ENCODE data around the gene SNIP1. TPM values are rescaled to one million over a fixed set of nuclear protein-coding genes. Genes with fewer than 3 reads are reported as not detected.
"Not testable (repeated sequence)": the region's sequence is repeated elsewhere in the genome, so short reads cannot be mapped to it uniquely, and the experiment has no call there.

SNIP1 gene
- total RNA-seq, 1 experiment from 2014 or later: 15.1 TPM

DNA sequence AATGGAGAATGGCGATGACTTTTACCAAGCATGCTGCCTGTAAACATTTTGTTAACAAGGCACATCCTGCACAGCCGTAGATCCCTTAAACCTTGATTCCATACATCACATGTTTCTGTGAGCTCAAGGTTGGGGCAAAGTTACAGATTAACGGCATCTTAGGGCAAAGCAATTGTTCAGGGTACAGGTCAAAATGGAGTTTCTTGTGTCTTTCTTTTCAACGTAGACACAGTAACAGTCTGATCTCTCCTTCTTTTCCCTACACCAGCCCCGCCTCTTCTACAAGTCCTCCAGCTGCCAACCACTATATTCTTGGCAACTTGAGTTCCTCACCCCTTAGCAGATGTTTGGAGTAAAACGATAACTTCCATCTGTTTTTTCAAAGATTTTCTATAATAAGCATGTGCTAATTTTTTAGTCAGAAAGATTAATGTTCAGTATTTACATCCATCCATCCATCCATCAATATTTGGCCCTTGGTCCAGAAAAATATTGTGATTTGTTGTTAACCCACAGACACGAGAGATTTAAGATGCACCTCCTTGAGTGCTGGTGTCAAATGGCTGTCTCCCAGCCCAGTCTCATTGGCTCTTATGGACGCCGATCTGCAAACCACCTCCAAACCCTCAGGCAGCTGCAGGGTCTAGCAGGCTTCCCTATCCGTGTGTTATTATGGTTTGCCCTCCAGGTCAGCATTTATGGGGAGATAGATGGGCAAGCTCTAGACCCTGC, 6.5 kb upstream of the SNIP1 start:
- H3K9me3 ChIP-seq (ENCODE audit: control insufficient read depth, low read depth, low read length): no peaks in the 10 kb centered on the region
- no peak overlapping the region for H2AFZ ChIP-seq (ENCODE audit: low read length)
- no peaks in the 10 kb centered on the region for H3K27me3 ChIP-seq (ENCODE audit: insufficient read depth, low read length)
- no peak overlapping the region for H3T11ph ChIP-seq (ENCODE audit: low read length)
- no peak overlapping the region for H2BK12ac ChIP-seq (ENCODE audit: insufficient read length, low read depth, low read length)
- Mint-ChIP-seq H3K27ac (no peak overlapping the region), H3K4me3 (no peak overlapping the region), H3K4me1 (peaks cover 17 to 20% of the 10 kb centered on the region in 2 experiments), H3K27me3 (ENCODE audit: low read depth) (no peaks in the 10 kb centered on the region), H3K36me3 (ENCODE audit: insufficient read depth in 1 of 3, low read depth in 3 of 3) (peaks cover 5 to 22% (median 13%) of the 10 kb centered on the region in 3 experiments; a peak in 6 of 7 replicates), H3K9me3 (no peaks in the 10 kb centered on the region)
- no peak overlapping the region for H3K14ac ChIP-seq (ENCODE audit: insufficient read depth, low read length)
- no peak overlapping the region for H3K4ac ChIP-seq (ENCODE audit: low read depth, low read length)
- no peaks in the 10 kb centered on the region for H4K20me1 ChIP-seq (ENCODE audit: control insufficient read depth, insufficient read depth, insufficient read length)
- H3K9ac ChIP-seq (ENCODE audit: extremely low read depth, insufficient read length, low read length): no peak overlapping the region
- no peak overlapping the region for H2BK120ac ChIP-seq (ENCODE audit: low read depth, low read length, poor library complexity, severe bottlenecking)
- no CpG with 5 or more reads among the region's 10 CpGs for WGBS (ENCODE audit: extremely low coverage, insufficient read length, low lambda C conversion rate)
- peaks cover 5% of the 10 kb centered on the region for H3K23me2 ChIP-seq (ENCODE audit: insufficient read length, low read depth, low read length, poor library complexity, severe bottlenecking)
- H3K4me2 ChIP-seq (ENCODE audit: insufficient read depth, insufficient read length, low read length): no peak overlapping the region
- H3K4me1 ChIP-seq (ENCODE audit: insufficient read depth, low read length): no peaks in the 10 kb centered on the region
- H4K8ac ChIP-seq (replicated peaks; ENCODE audit: insufficient read length, low read depth, low read length): no peak overlapping the region
- no peaks in the 10 kb centered on the region for H3K79me2 ChIP-seq (ENCODE audit: insufficient read depth, low read length)
- H3K23ac ChIP-seq (ENCODE audit: insufficient read length, low read depth, low read length): no peak overlapping the region
- DNase-seq: no peak
- H3K27ac ChIP-seq (ENCODE audit: insufficient read length, low read depth, low read length): no peak overlapping the region
- TF ChIP-seq, protein P1, sequence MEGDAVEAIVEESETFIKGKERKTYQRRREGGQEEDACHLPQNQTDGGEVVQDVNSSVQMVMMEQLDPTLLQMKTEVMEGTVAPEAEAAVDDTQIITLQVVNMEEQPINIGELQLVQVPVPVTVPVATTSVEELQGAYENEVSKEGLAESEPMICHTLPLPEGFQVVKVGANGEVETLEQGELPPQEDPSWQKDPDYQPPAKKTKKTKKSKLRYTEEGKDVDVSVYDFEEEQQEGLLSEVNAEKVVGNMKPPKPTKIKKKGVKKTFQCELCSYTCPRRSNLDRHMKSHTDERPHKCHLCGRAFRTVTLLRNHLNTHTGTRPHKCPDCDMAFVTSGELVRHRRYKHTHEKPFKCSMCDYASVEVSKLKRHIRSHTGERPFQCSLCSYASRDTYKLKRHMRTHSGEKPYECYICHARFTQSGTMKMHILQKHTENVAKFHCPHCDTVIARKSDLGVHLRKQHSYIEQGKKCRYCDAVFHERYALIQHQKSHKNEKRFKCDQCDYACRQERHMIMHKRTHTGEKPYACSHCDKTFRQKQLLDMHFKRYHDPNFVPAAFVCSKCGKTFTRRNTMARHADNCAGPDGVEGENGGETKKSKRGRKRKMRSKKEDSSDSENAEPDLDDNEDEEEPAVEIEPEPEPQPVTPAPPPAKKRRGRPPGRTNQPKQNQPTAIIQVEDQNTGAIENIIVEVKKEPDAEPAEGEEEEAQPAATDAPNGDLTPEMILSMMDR (conservative IDR thresholded peaks at IDR 0.05): no peak
- no peak overlapping the region for H2BK20ac ChIP-seq (ENCODE audit: low read depth, low read length, poor library complexity, severe bottlenecking)
- H3K79me1 ChIP-seq (ENCODE audit: insufficient read depth, low read depth, low read length, poor library complexity, severe bottlenecking): no peaks in the 10 kb centered on the region
- H2AK5ac ChIP-seq (ENCODE audit: insufficient read length, low read length): no peak overlapping the region
- H4K5ac ChIP-seq (ENCODE audit: insufficient read length, low read depth, low read length): no peak overlapping the region
- H3K18ac ChIP-seq (ENCODE audit: insufficient read length, low read depth, low read length): no peak overlapping the region
- H2BK5ac ChIP-seq (ENCODE audit: insufficient read length, low read length): no peak overlapping the region
- H2BK15ac ChIP-seq (ENCODE audit: low read depth, low read length): no peak overlapping the region
- H4K91ac ChIP-seq (ENCODE audit: insufficient read length, low read depth, low read length): no peak overlapping the region
- H3K56ac ChIP-seq (ENCODE audit: insufficient read length, low read depth, low read length): no peak overlapping the region

DNA sequence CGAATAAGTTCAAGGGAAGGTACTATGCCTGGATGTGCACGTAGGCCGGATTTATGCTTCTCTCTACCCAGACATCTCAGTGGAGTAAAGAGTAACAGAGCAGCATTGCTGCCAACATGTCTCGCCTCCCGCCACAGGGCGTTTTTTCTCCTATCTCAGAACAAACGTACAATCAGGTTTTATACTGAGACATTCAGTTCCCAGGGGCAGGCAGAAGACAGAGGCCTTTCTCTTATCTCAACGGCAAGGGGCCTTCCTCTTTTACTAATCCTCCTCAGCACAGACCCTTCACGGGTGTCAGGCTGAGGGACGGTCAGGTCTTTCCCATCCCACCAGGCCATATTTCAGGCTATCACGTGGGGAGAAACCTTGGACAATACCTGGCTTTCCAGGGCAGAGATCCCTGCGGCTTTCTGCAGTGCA, 5.9 kb upstream of the SNIP1 start:
- H2AFZ ChIP-seq (ENCODE audit: low read length); H3K23me2 ChIP-seq (ENCODE audit: insufficient read length, low read depth, low read length, poor library complexity, severe bottlenecking); H4K8ac ChIP-seq (replicated peaks; ENCODE audit: insufficient read length, low read depth, low read length); H3K14ac ChIP-seq (ENCODE audit: insufficient read depth, low read length); H2BK15ac ChIP-seq (ENCODE audit: low read depth, low read length); H3K9me3 Mint-ChIP-seq; H3K27me3 Mint-ChIP-seq (ENCODE audit: low read depth); H3T11ph ChIP-seq (ENCODE audit: low read length); H4K91ac ChIP-seq (ENCODE audit: insufficient read length, low read depth, low read length); H3K27ac Mint-ChIP-seq; H2BK120ac ChIP-seq (ENCODE audit: low read depth, low read length, poor library complexity, severe bottlenecking); H3K4me3 Mint-ChIP-seq; H3K27me3 ChIP-seq (ENCODE audit: insufficient read depth, low read length); H3K4me2 ChIP-seq (ENCODE audit: insufficient read depth, insufficient read length, low read length); H3K4ac ChIP-seq (ENCODE audit: low read depth, low read length); H3K18ac ChIP-seq (ENCODE audit: insufficient read length, low read depth, low read length); H2BK12ac ChIP-seq (ENCODE audit: insufficient read length, low read depth, low read length); H2AK5ac ChIP-seq (ENCODE audit: insufficient read length, low read length); H3K9me3 ChIP-seq (ENCODE audit: control insufficient read depth, low read depth, low read length); H3K79me1 ChIP-seq (ENCODE audit: insufficient read depth, low read depth, low read length, poor library complexity, severe bottlenecking); DNase-seq; H3K27ac ChIP-seq (ENCODE audit: insufficient read length, low read depth, low read length); H4K20me1 ChIP-seq (ENCODE audit: control insufficient read depth, insufficient read depth, insufficient read length); H3K9ac ChIP-seq (ENCODE audit: extremely low read depth, insufficient read length, low read length); H2BK5ac ChIP-seq (ENCODE audit: insufficient read length, low read length); H3K4me1 ChIP-seq (ENCODE audit: insufficient read depth, low read length); H3K23ac ChIP-seq (ENCODE audit: insufficient read length, low read depth, low read length); H3K79me2 ChIP-seq (ENCODE audit: insufficient read depth, low read length); H3K56ac ChIP-seq (ENCODE audit: insufficient read length, low read depth, low read length); H4K5ac ChIP-seq (ENCODE audit: insufficient read length, low read depth, low read length); H2BK20ac ChIP-seq (ENCODE audit: low read depth, low read length, poor library complexity, severe bottlenecking): not testable (repeated sequence)
- no CpG with 5 or more reads among the region's 12 CpGs for WGBS (ENCODE audit: extremely low coverage, insufficient read length, low lambda C conversion rate)
- Mint-ChIP-seq H3K36me3 (ENCODE audit: insufficient read depth in 1 of 3, low read depth in 3 of 3) (peaks cover 5 to 16% (median 7%) of the 10 kb centered on the region in 3 experiments; a peak in 5 of 7 replicates), H3K4me1 (peaks cover 17 to 20% of the 10 kb centered on the region in 2 experiments)

All from H9 (cell line).